COLO668 (cell line): ENCODE data around the gene LEMD2.

Experiments
- DNase-seq: peaks from one replicate; lab custom pipeline; 2025; ENCODE audit not compliant: unreplicated experiment; lab: John Stamatoyannopoulos, UW

The LEMD2 gene

DNA sequence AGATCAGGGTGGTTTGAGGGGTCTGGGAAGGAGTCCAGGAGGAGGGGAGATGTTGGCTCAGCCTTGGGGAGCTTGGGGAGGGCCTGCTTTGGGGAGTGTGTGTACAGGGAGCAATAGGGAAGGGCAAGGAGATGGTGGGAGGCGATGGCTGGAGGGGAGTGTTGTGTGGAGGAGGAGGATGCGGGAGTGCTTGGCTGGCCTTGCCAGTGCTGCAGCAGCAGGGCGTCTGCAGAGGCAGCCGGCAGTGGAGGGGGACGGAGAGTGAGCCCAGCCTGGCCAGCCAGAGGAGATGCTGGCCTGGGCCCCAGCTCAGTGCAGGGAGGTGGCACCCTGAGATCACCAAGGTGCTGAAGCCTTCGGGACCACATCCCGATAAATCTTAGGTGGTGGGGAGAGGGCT lies 46.1 kb downstream of the LEMD2 start:
- DNase-seq, result no peak

DNA sequence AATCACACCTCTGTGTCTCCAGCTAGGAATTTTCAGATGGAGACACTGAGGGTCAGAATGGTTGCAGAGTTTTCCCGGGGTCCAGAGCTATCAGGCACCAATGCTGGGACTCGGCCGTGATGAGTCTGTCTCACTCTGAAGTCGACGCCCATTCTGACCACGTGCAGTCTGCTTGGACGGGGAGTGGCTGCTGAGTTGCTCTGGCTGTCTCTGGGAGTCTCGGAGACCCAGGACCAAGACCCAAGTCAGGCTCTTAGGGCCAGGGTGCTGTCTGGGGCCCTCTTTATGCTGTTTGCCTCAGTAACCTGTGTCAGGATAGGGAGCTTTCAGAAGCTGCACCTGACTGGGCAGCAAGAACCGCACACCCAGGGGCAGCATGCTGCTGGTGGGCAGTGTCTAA lies 46.8 kb downstream of the LEMD2 start:
- no peak for DNase-seq

DNA sequence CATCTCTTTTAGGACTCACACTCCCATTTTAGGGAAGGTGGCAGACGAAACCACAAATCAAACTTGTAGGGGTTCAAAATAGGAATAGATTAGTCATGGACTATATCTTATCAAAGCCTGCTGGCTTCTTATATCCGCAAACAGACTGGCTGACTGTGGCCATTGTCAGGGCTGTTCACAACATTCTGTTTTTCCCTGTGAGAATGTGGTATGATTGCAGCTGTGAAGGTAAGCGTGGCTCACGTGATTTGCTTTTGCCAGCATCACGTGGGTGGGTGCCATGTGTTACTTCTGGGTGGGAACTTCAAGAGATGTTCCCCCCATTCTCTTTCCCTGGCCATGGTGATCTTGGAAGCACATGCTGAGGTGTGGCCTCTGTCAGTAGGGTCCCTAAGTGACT lies 48.1 kb downstream of the LEMD2 start:
- DNase-seq, result no peak

DNA sequence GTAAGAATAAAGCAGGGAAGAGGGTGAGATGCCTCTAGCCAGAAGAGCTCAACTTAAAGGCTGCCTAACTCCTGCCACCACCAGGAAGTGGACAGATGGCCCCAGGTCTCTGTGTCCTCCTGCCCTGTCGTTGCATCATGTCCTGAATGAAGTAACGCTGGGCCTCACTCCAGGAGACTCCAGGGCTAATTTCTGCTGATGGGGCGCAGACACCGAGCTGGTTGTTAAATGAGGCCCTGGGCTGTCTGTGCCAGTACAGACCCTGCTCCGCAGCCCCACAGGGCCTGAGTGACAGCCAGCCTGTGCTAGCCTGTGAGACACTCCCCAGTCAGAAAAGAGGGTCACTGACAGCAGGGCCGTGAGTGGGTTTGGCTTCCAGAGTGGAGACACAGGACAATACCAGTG lies 48.7 kb downstream of the LEMD2 start:
- no peak for DNase-seq

DNA sequence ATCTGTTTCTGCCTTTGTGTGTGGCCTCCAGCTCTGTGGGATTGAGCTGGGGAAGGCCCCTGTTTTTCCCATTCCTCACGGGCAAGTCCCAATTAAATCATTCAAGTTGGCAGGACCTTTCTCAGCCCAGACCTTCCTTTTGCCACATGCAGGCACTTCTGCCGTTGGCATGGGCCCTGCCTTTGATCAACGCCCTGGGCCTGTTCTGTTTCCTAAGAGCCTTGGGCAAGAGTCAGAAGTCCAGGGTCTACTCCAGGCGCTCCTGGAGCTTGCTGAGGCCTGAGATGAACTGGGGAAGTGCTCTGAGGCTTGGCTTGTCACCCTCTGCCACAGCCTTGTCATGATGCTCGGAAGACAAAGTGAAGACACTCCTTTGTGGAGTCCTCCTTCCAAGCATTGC lies 49.4 kb downstream of the LEMD2 start:
- DNase-seq, result no peak

DNA sequence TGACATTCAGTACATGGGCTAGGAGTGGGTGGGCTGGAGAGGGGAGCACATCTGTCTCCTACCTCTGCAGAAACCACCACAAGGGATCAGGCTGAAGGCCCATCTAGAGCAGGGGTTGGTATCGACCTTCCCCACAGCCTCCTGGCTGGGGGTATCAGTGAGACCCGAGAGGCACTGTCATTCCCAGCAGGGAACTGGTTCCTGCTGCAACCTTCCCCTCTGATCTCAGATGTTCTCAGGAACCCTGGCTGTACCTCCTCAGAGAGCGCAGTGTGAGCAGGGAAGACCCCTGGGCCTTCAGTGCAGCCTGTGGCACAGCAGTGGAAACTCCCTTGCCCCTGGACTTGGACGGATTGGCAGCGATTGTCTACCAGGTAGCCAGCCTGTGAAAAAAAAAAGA lies 50.1 kb downstream of the LEMD2 start:
- DNase-seq, result no peak

DNA sequence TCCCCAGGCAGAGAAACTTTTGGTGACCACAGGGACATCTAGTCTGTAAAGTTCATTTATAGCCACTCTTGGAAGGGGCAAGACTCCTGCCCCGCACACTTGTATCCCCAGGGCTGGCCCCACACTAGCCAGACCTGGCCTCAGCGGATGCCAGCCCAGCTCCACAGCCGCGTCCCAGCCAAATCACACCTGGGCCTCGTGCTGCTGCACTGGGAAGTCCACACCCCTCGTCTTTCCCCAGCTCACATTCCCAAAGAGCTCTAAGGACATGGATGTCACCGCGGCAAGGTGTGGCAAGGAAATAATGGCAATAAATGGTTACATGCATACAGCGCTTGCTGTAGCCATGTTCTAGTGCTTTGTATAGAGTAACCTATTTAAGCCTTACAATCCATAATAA lies 50.8 kb downstream of the LEMD2 start:
- DNase-seq, result no peak

DNA sequence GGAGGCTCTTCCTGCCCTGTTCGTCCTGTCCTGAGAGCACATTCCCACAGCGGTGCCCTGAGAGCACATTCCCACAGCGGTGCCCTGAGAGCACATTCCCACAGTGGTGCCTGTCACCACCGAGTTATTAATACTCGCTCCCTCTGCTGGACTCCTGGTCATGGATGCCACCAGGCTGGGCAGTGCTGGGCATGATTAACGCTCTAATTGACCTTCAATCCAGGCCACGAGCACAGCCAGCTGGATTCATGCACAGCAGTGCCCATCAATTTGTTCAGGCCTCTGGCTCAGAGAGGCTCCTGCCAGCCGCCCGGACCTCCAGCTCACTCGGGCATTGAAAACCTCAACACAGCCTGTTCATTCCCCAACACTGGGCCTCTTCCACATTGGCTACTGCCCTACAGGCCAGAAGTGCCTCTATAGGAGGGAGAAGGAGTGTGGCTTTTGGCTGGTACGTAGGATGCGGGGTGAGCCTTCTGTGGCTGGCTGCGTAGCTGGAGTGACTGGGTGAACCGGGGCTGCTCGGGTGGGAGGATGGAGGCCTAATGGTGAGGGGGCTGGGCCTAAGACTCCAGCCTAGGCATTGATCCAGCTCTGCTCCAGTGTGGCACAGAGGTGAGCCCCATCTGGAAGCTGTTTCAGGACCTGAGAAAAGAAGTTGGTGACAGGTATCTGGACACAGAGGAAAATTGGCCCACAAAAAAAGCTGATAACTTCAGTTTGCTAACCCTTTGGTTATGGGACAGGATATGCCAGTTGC lies 51.5 kb downstream of the LEMD2 start:
- DNase-seq, result no peak

DNA sequence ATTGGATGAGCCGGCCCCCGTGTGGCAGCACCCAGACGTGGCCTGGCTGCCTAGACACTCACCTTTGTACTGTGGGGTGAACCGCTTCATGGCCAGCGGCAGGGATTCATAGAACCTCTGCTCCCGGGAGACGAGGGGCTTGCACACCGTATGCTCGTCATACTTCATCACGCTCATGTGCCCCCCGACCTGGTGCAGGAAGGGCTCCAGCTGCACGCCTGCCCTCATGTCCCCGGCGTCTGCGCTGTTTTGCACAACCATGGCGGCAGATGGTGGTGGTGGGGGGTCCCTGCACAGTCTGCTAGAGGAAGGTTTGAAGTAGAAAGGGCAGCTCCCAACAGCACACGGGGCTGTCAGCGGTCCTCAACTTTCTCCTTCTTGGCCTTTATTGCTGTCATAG lies 53.7 kb downstream of the LEMD2 start:
- no peak for DNase-seq

DNA sequence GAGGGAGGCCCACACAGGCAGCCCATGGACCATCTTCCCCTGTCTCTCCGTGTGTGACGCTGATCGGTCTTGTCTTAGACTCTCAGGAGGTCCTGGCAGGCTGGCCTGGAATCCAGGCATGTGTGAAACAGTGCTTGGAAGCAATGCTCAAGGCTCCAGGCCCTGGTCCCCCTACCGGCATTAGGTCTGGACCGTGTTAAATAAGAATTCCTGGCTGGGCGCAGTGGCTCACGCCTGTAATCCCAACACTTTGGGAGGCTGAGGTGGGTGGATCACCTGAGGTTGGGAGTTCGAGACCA lies 55.3 kb downstream of the LEMD2 start:
- DNase-seq, result no peak

DNA sequence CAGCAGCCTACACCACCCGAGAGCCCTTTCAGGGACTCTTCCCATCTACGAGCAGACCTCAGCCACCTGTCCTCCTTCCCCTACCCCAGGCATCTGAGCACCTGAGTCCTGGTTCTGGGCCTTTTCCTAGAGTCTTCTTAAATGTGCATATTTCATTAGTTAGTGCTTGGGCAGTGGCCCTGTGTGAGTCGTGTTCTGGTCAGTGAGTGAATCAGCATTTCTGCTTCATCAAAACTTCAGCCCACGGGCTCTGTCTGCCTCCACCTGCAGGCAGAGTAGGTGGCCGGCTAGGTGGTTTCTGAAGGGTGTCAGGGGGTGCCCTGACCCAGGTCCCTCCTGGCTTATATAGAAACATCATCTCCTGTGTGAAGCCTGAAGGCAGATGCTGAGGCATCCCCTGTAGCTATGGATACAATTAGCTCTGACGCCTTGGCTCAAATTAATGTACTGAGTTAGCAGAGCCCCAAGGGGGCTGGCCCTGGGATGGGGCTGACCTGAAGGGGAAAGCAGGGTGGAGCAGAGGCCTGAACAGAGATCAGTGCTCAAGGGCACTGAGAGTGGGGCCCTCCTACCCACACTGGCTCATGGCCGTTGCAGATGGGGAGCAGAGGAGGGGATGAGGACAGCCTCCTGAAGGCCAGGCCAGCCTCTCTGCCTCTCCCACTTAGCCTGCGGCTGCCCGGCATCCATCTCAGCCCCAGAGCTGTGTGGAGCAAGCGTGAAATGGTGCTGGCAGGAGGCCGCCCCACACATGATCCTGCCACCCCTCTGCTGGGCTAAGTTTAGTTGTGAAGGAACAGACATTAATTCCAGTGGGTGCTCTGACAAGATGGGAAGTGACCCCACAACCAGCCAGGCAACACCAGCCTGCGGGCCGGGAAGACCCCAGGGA lies 55.9 kb downstream of the LEMD2 start:
- no peak for DNase-seq

DNA sequence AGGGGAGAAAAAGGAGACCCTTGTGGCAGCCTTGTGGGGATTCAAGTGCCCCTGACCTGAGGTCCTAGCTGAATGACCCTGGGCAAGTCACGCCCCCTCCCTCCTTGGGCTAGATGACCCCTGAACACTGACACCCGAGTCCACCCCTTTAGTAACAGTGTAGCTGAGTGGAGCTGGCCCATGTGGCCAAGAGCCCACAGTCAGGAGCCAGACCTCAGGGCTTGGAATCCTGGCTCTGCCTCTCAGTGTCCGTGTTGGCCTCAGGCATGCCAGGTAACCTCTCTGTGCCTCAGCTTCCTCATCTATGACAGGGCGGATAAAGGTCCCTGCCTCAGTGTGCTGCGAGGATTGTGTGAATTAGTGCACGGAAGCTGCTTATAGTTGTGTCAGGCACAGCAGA lies 56.5 kb downstream of the LEMD2 start:
- no peak for DNase-seq

DNA sequence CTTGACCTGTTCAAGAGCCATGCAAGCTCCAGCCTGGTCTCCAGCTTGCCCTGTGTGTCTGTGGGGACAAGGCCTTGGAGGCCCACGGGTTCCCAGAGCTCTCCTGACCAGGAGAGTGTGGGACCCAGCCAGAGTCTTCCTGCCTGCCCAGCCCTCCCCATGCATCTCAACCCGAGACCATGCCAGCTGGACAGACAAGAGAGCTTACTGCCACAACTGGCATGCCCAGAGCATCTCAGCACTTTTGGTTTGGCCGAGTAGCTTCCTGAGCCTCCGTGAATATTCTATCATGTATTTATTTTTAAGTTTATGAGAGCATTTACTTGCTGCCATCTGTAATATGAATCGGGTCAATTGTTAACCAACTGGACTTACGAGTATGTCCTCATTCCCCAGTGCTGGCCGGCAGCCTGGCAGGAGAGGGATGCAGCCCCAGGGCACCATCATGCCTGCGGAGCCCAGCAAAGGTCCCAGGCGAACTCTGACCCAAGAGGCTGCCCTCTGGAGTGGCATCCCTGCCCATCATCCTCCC lies 57.1 kb downstream of the LEMD2 start:
- no peak for DNase-seq

DNA sequence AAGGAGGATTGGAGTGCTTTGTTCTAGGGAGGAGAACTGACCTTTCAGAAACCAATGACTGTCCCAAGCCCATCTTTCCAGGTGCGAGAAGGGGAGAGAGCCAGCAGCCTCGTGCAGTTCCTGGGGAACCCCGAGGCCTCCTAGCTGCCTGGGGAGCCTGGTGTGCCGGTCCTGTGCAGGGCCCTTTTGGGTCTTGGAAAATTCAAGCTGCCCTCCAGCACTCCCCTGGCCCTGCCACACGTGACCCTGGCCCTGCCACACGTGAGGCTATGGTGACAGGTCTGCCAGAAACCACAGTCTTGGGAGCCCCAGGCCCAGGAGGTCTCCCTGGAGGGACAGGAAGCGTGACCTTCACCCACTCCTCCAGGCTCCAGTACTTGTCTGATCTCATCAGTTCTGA lies 57.9 kb downstream of the LEMD2 start:
- DNase-seq, result no peak

DNA sequence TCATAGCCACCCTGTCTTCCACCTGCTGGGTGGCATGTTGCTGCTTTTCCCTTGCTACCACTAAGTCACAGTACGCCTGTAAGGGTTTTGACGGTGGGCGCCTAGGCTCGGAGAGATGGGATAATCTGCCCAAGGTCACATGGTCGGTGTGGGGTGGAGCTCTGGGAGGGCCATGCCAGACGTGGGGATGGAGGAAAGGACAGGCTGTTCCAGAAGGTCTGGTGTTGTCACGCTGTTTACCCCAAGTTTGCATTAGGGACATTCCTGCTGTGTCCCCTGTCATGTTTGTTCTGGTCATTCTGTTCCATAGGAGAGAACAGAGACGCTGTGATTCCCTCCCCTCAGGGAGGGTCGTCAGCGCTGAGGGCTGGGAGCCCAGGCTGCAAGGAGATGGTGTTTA lies 58.3 kb downstream of the LEMD2 start:
- DNase-seq, result no peak

DNA sequence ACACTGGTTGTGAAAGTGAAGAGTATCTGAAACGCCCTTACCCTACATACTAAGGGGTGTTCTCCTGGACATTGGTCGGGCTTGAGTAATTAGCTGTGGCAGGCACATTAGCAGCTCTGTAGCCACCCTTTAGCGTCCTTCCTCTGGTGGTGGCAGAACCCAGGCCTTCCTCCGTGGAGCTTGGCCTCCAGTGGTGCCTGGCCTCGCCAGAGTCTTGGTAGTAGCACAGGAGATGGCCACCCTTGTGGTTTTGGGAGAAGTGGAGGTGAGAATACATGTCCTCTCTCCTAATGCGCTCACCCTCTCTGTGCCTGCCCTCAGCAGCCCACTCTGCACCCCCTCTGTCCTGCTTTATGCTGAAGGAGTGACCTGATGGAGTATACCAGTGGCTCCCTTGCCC lies 59.9 kb downstream of the LEMD2 start:
- no peak for DNase-seq

DNA sequence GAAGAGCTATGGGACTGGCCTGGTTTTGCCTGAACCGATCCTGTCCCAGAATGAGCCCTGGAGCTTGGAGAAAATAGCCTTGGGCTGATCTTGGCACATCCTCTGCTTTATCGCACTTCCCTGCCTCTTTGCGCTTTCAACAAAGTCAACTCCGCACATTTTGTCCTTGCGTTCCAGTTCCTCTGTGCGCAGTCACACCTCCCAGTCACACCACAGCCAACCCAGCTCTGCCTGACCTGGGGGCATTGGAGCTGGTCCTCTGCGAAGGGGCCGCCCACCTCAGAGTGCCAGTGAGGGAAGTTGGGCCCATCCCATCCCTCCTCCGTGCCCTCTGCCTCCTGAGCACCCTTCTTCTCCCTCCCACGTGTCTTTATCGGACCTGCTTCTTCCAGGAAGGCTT lies 60.5 kb downstream of the LEMD2 start:
- no peak for DNase-seq

DNA sequence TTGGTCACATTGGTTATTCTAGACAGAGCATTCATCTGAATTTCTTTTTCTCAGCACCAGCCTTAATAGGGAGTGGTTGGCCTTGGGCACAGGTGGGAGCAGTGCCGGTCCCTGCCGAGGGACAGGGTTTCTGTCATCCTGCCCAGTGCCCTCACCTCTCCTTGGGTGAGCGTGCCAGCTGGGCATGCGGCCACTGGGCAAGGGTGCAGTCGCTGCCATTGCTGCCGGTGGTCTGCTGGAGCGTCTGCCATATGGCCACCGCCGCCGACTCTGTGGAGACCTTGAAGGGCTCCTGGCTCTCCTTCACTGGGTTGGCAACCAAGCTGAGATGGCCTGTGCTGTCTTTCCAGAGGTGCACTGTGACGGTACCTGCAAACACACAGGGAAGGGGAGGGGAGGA lies 61.0 kb downstream of the LEMD2 start:
- no peak for DNase-seq

DNA sequence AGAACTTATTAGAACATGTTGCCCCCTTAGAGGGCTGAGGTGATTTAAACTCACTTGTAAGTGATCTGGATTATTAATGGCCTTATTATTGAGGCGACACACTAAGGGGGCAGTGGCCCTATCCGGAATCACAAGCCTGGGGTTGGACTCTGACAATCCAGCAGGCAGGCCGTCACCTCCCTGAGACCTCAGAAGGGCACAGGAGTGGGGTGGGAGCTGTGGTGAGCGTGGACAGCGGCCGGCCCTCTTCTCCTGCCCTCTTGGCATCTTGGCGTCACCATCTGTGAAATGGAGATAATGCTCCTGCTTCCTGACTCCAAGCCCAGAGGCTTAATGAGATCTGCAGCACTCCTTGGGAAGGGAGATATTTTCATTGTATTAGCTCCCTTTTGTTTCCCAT lies 61.8 kb downstream of the LEMD2 start:
- no peak for DNase-seq

DNA sequence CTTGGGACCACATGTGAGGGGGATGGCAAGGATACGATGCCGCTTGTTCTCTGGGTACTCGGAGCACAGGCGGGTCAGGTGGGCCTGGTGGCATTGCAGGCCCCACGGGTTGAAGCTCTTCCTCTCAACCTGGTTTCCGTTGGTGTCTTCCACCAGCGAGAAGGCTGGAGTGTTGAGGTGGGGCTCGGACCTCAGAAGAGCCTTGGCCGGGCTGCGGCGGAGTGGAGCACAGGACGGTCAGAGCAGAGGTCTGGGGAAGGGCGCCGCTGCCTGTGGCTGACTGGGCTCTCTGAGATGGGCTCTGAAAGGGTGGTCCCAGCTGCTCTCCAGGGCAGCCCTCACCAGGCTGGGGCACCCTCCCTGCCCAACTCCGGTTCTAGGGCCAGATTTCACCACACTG lies 62.2 kb downstream of the LEMD2 start:
- DNase-seq, result no peak

DNA sequence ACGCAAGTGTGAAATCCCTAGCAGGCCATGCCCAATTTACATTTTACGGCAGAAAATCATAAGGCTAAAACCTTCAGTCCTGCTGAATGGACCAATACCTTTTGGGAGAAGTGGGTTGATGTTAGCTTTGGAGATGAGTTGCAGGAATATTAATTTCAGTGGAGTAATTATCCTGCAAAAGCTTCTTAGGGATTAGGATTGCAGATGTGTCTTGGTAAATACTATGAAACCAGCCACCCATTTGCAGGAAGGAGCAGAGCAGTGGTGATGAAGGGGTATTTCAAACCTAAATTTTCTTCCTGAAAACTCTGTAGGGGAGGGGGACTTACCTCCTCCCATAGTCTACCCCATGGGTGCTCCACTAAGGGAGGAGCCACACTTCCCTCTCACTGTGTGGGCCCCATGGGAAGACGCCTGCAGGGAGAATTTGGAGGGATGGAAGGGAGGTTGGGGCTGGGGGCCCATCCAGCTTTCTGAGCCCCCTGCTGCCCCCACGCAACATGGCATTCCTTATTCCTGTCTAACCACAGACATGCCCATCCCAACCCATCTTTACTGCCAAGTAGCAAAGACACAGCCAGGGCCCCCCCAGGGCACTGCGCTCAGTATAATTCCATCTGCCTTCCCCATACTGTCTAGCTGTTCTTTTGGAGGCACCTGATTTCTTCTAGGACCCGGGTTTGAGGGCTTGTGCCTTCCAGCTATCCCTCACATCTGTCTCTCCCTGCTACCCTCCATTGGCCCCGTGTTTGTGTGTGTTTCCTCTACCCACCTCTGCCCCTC lies 62.8 kb downstream of the LEMD2 start:
- DNase-seq, result no peak

DNA sequence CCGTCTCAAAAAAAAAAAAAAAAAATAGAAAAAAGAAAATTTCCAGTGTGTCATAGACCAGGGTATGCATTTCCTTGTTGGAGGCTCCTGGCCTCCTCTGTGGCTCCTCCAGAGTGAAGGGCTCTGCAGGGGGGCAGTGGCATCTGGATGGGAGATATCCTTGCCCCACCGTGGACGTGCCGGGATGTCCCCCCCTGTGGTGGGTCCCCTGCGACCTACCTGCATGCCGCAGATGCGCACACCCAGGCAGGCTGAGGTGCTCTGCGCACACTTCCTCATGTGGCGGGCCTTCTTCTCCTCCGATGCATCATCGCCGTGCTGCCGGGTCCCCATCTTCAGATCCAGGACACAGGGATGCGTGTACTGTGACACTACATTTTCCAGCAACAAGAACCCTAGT lies 63.7 kb downstream of the LEMD2 start:
- no peak for DNase-seq
